WTC11 (cell line): Measurements from ENCODE around the gene TMEM127. TPM values are rescaled to one million over a fixed set of nuclear protein-coding genes. Genes with fewer than 3 reads are reported as not detected.
"Not testable (repeated sequence)": the region's sequence is repeated elsewhere in the genome, so short reads cannot be mapped to it uniquely, and the experiment has no call there.

Experiments
- ATAC-seq: fragments of 200-7000 bp; cut with Tn5 transposase; 2 replicates; pipeline ENCODE4 v1.10.0; 2021; ENCODE audit warnings: mild to moderate bottlenecking, moderate library complexity
- CTCF ChIA-PET: fragments of 300-600 bp; sonication (Branson Sonifier 250); formaldehyde crosslinking; loops from one replicate; lab custom pipeline; 2021; ENCODE audit warnings: antibody characterized with exemption; lab: Charles Lee
- POLR2A ChIA-PET: fragments of 350-600 bp; sonication (Branson Sonifier 250); formaldehyde crosslinking; loops from one replicate; lab custom pipeline; 2021; ENCODE audit warnings: antibody characterized with exemption; lab: Charles Lee
- DNase-seq: peaks from one replicate; pipeline ENCODE4 v3.0.0; 2021; ENCODE audit warnings: low spot score
- H3K27ac Mint-ChIP-seq: 2 replicates; pipeline ENCODE4 v1.8.0; 2021; ENCODE audit warnings: mixed read lengths
- H3K27me3 Mint-ChIP-seq: 2 replicates; pipeline ENCODE4 v1.8.0; 2021; ENCODE audit warnings: low read depth, mild to moderate bottlenecking, moderate library complexity, mixed read lengths
- H3K36me3 Mint-ChIP-seq: 2 replicates; pipeline ENCODE4 v1.8.0; 2021; ENCODE audit warnings: mixed read lengths
- H3K4me1 Mint-ChIP-seq: 2 replicates; pipeline ENCODE4 v1.8.0; 2022; ENCODE audit warnings: mixed read lengths
- H3K4me3 Mint-ChIP-seq: 2 replicates; pipeline ENCODE4 v1.8.0; 2021; ENCODE audit warnings: mild to moderate bottlenecking, moderate library complexity, mixed read lengths
- H3K9me3 Mint-ChIP-seq: 2 replicates; pipeline ENCODE4 v1.8.0; 2021; ENCODE audit warnings: mixed read lengths
- CREB1 ChIP-seq: sonication (generic); formaldehyde crosslinking; IDR thresholded peaks from 2 replicates; pipeline ENCODE4 v1.8.0; 2023; ENCODE audit warnings: mild to moderate bottlenecking, missing genetic modification reagents
- CREM ChIP-seq: sonication (generic); formaldehyde crosslinking; IDR thresholded peaks from 2 replicates; pipeline ENCODE4 v1.8.1; 2022; ENCODE audit warnings: mild to moderate bottlenecking, missing genetic modification reagents, moderate library complexity
- ELF4 ChIP-seq: sonication (generic); formaldehyde crosslinking; IDR thresholded peaks from 2 replicates; pipeline ENCODE4 v1.8.1; 2022; ENCODE audit warnings: low read depth, mild to moderate bottlenecking, moderate library complexity, missing genetic modification reagents
- EMX1 ChIP-seq: fragments of 250-450 bp; sonication (Bioruptor Pico); IDR thresholded peaks from 2 replicates; pipeline ENCODE4 v1.8.0; 2021; ENCODE audit warnings: mild to moderate bottlenecking
- ESRRA ChIP-seq: sonication (generic); formaldehyde crosslinking; IDR thresholded peaks from 2 replicates; pipeline ENCODE4 v1.8.1; 2022; ENCODE audit warnings: mild to moderate bottlenecking, missing genetic modification reagents, borderline replicate concordance
- GABPB1 ChIP-seq: sonication (generic); formaldehyde crosslinking; IDR thresholded peaks from 2 replicates; pipeline ENCODE4 v1.8.1; 2023; ENCODE audit warnings: mild to moderate bottlenecking, missing genetic modification reagents
- NR3C1 ChIP-seq: sonication (generic); formaldehyde crosslinking; conservative IDR thresholded peaks from 2 replicates; pipeline ENCODE4 v1.8.1; 2023; ENCODE audit warnings: low read depth, mild to moderate bottlenecking, missing genetic modification reagents
- TEAD4 ChIP-seq: sonication (generic); formaldehyde crosslinking; IDR thresholded peaks from 2 replicates; pipeline ENCODE4 v1.8.0; 2022; ENCODE audit warnings: mild to moderate bottlenecking, missing genetic modification reagents
- TP53 ChIP-seq: sonication (generic); formaldehyde crosslinking; IDR thresholded peaks from 2 replicates; pipeline ENCODE4 v1.8.1; 2023; ENCODE audit warnings: mild to moderate bottlenecking, missing genetic modification reagents
- ZNF219 ChIP-seq: sonication (generic); formaldehyde crosslinking; IDR thresholded peaks from 2 replicates; pipeline ENCODE4 v1.8.0; 2023; ENCODE audit warnings: missing genetic modification reagents, mild to moderate bottlenecking, borderline replicate concordance
- ZNF263 ChIP-seq: sonication (generic); formaldehyde crosslinking; IDR thresholded peaks from 2 replicates; pipeline ENCODE4 v1.8.1; 2022; ENCODE audit warnings: low read depth, mild to moderate bottlenecking, moderate library complexity, missing genetic modification reagents
- ZNF423 ChIP-seq: fragments of 250-450 bp; sonication (Bioruptor Pico); IDR thresholded peaks from 2 replicates; pipeline ENCODE4 v2.1.2; 2022; ENCODE audit warnings: mild to moderate bottlenecking, moderate library complexity
- total RNA-seq: library from RNA; stranded (reverse); gene quantifications from 3 replicates; pipeline ENCODE4 v1.2.3, GENCODE V29; 2021
- TF ChIP-seq, protein P1 (sequence below): fragments of 250-450 bp; sonication (Bioruptor Pico); IDR thresholded peaks from 2 replicates; pipeline ENCODE4 v1.9.0; 2021; ENCODE audit warnings: mild to moderate bottlenecking
- TF ChIP-seq, protein P2 (sequence below): sonication (generic); formaldehyde crosslinking; IDR thresholded peaks from 2 replicates; pipeline ENCODE4 v1.8.1; 2022; ENCODE audit warnings: low read depth, missing genetic modification reagents, borderline replicate concordance
- TF ChIP-seq, protein P3 (sequence below): sonication (generic); formaldehyde crosslinking; conservative IDR thresholded peaks from 2 replicates; pipeline ENCODE4 v1.8.1; 2023; ENCODE audit warnings: mild to moderate bottlenecking, low read depth, missing genetic modification reagents, moderate library complexity
- TF ChIP-seq, protein P4 (sequence below): sonication (generic); formaldehyde crosslinking; IDR thresholded peaks from 2 replicates; pipeline ENCODE4 v1.8.0; 2022; ENCODE audit warnings: mild to moderate bottlenecking, missing genetic modification reagents

The TMEM127 gene
- total RNA-seq, 1 experiment from 2014 or later = 22.9 TPM

DNA sequence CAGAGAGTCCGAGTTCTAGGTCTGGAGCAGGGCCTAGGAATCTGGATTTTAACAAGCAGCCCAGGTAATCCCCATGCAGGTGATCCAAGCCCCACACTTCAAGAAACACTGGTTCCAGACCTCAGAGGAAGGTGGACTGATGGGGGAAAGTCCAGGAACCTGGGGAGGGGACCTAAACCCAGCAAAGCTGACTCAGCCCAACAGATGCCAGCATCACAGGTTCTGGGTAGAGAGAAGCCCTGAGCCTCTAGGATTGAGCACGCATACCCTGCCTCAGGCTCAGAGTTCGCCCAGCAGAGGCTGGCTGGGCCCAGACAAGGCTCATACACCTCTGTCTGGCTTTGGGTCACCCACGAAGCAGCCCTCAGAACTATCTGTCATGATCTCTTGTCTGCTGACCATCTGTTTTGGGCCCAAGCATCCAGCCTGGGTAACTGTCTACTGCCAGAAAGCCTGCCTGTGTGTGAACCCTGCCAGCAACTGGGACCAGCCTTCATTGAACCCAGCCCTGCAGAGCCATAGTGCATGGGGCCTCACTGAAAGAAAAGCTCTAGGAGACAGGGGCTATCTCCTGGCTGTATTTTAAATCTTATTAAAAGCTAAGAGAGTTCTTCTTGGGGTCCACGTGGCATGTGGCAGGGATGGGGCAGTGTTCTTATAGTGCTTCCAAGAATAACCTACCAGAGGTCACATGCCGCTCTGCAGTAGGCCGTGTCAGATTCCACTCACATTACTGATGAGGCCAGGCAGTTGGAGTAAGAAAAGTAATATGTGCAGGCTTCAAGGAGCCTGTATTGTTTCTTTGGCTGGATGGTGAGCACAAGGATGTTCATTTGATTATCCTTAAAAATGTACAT is 7.4 kb downstream of the TMEM127 start:
- H3K27me3 Mint-ChIP-seq = no peaks in the 10 kb centered on the region
- H3K36me3 Mint-ChIP-seq = peaks cover 18% of the 10 kb centered on the region
- no peak overlapping the region for H3K4me3 Mint-ChIP-seq
- no peak overlapping the region for H3K27ac Mint-ChIP-seq
- TF ChIP-seq, protein P1, sequence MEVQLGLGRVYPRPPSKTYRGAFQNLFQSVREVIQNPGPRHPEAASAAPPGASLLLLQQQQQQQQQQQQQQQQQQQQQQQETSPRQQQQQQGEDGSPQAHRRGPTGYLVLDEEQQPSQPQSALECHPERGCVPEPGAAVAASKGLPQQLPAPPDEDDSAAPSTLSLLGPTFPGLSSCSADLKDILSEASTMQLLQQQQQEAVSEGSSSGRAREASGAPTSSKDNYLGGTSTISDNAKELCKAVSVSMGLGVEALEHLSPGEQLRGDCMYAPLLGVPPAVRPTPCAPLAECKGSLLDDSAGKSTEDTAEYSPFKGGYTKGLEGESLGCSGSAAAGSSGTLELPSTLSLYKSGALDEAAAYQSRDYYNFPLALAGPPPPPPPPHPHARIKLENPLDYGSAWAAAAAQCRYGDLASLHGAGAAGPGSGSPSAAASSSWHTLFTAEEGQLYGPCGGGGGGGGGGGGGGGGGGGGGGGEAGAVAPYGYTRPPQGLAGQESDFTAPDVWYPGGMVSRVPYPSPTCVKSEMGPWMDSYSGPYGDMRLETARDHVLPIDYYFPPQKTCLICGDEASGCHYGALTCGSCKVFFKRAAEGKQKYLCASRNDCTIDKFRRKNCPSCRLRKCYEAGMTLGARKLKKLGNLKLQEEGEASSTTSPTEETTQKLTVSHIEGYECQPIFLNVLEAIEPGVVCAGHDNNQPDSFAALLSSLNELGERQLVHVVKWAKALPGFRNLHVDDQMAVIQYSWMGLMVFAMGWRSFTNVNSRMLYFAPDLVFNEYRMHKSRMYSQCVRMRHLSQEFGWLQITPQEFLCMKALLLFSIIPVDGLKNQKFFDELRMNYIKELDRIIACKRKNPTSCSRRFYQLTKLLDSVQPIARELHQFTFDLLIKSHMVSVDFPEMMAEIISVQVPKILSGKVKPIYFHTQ = no peak
- no peak for TF ChIP-seq ZNF263 (CRISPR knock-in tag)
- TF ChIP-seq NR3C1 (CRISPR knock-in tag) = no peak
- TF ChIP-seq TP53 (CRISPR knock-in tag) = no peak
- no peak for TF ChIP-seq EMX1
- no peak for TF ChIP-seq ZNF219
- TF ChIP-seq ELF4 (CRISPR knock-in tag) = no peak
- TF ChIP-seq, protein P2, sequence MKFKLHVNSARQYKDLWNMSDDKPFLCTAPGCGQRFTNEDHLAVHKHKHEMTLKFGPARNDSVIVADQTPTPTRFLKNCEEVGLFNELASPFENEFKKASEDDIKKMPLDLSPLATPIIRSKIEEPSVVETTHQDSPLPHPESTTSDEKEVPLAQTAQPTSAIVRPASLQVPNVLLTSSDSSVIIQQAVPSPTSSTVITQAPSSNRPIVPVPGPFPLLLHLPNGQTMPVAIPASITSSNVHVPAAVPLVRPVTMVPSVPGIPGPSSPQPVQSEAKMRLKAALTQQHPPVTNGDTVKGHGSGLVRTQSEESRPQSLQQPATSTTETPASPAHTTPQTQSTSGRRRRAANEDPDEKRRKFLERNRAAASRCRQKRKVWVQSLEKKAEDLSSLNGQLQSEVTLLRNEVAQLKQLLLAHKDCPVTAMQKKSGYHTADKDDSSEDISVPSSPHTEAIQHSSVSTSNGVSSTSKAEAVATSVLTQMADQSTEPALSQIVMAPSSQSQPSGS (CRISPR knock-in tag) = no peak
- no peak for TF ChIP-seq CREB1 (CRISPR knock-in tag)
- TF ChIP-seq, protein P3, sequence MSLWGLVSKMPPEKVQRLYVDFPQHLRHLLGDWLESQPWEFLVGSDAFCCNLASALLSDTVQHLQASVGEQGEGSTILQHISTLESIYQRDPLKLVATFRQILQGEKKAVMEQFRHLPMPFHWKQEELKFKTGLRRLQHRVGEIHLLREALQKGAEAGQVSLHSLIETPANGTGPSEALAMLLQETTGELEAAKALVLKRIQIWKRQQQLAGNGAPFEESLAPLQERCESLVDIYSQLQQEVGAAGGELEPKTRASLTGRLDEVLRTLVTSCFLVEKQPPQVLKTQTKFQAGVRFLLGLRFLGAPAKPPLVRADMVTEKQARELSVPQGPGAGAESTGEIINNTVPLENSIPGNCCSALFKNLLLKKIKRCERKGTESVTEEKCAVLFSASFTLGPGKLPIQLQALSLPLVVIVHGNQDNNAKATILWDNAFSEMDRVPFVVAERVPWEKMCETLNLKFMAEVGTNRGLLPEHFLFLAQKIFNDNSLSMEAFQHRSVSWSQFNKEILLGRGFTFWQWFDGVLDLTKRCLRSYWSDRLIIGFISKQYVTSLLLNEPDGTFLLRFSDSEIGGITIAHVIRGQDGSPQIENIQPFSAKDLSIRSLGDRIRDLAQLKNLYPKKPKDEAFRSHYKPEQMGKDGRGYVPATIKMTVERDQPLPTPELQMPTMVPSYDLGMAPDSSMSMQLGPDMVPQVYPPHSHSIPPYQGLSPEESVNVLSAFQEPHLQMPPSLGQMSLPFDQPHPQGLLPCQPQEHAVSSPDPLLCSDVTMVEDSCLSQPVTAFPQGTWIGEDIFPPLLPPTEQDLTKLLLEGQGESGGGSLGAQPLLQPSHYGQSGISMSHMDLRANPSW (CRISPR knock-in tag) = no peak
- no peak for TF ChIP-seq GABPB1 (CRISPR knock-in tag)
- no peak for TF ChIP-seq TEAD4 (CRISPR knock-in tag)
- TF ChIP-seq ESRRA (CRISPR knock-in tag) = no peak
- no peak for TF ChIP-seq CREM (CRISPR knock-in tag)
- TF ChIP-seq, protein P4, sequence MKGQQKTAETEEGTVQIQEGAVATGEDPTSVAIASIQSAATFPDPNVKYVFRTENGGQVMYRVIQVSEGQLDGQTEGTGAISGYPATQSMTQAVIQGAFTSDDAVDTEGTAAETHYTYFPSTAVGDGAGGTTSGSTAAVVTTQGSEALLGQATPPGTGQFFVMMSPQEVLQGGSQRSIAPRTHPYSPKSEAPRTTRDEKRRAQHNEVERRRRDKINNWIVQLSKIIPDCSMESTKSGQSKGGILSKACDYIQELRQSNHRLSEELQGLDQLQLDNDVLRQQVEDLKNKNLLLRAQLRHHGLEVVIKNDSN (CRISPR knock-in tag) = no peak
- TF ChIP-seq ZNF423 (CRISPR knock-in tag) = no peak
- TF ChIP-seq, all 79 proteins: peak for 0
- ATAC-seq = no peak
- no peak for DNase-seq
- Mint-ChIP-seq H3K9me3 (no peaks in the 10 kb centered on the region), H3K4me1 (peaks cover 19% of the 10 kb centered on the region)
- ChIA-PET POLR2A (no interaction called here), CTCF (interaction anchor here (1.2 to 2.9 kb wide), 3 partner anchors 45 to 120 kb away, joined by 3 to 17 read pairs (median 7); partner anchors contain the start of gene ASTL)

DNA sequence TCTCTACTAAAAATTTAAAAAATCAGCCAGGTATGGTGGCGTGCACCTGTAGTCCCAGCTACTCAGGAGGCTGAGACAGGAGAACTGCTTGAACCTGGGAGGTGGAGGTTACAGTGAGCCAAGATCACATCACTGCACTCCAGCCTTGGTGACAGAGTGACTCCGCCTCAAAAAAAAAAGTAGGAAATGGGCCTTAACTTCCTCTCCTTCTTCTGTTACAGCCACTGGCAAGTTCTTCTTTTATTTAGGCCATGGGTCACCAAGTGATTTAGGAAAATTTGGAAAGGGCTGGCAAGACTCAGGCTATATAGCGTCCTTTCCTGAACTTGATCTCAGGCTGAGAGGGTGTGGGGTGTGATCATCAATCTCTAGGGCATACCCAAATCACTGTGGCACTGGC is 8.1 kb downstream of the TMEM127 start:
- H3K9me3 Mint-ChIP-seq, CTCF ChIA-PET, H3K4me3 Mint-ChIP-seq, H3K27me3 Mint-ChIP-seq, DNase-seq, H3K27ac Mint-ChIP-seq, POLR2A ChIA-PET, ATAC-seq: not testable (repeated sequence)
- peaks cover 19% of the 10 kb centered on the region for H3K4me1 Mint-ChIP-seq
- H3K36me3 Mint-ChIP-seq = peaks cover 20% of the 10 kb centered on the region
